BLaER1 (cell line): ENCODE results near the gene SERINC5.
"Not testable (repeated sequence)": the region's sequence is repeated elsewhere in the genome, so short reads cannot be mapped to it uniquely, and the experiment has no call there.

ENCODE experiments used
- H3K27ac ChIP-seq: shearing (Covaris generic); formaldehyde crosslinking; 2 replicates; pipeline ENCODE4 v1.8.1; 2022
- H3K27me3 ChIP-seq: shearing (Covaris generic); formaldehyde crosslinking; 2 replicates; pipeline ENCODE4 v1.8.1; 2022
- H3K36me3 ChIP-seq: shearing (Covaris generic); formaldehyde crosslinking; 2 replicates; pipeline ENCODE4 v1.8.1; 2022
- H3K4me1 ChIP-seq: shearing (Covaris generic); formaldehyde crosslinking; 2 replicates; pipeline ENCODE4 v1.8.1; 2022
- H3K4me2 ChIP-seq: shearing (Covaris generic); formaldehyde crosslinking; 2 replicates; pipeline ENCODE4 v1.8.1; 2022
- H3K4me3 ChIP-seq: shearing (Covaris generic); formaldehyde crosslinking; 2 replicates; pipeline ENCODE4 v1.8.1; 2022
- H3K9ac ChIP-seq: shearing (Covaris generic); formaldehyde crosslinking; 2 replicates; pipeline ENCODE4 v1.8.1; 2022
- H3K9me3 ChIP-seq: shearing (Covaris generic); formaldehyde crosslinking; 2 replicates; pipeline ENCODE4 v1.8.1; 2022
- H4K20me1 ChIP-seq: shearing (Covaris generic); formaldehyde crosslinking; 2 replicates; pipeline ENCODE4 v1.8.1; 2022
- Cebpa-rat ChIP-seq: shearing (Covaris generic); IDR thresholded peaks from 2 replicates; pipeline ENCODE4 v1.8.1; 2022

SERINC5 gene

GRCh38 chr5:80124121-80124918 lies 131.5 kb downstream of the SERINC5 start:
- no peak overlapping the region for H3K9ac ChIP-seq
- H3K4me2 ChIP-seq: peak overlapping the region; percentile 79
- no peaks in the 10 kb centered on the region for H4K20me1 ChIP-seq
- peaks cover 12% of the 10 kb centered on the region for H3K36me3 ChIP-seq
- no peak for TF ChIP-seq Cebpa-rat
- H3K9me3 ChIP-seq: peaks cover 5% of the 10 kb centered on the region; the same call in 1 of the 2 replicates
- peak overlapping the region; percentile 58 for H3K27ac ChIP-seq
- no peak overlapping the region for H3K4me3 ChIP-seq
- no peaks in the 10 kb centered on the region for H3K27me3 ChIP-seq
- peaks cover 67% of the 10 kb centered on the region for H3K4me1 ChIP-seq

- Histone ChIP-seq H3K27me3 (no peaks in the 10 kb centered on the region), H3K36me3 (peaks cover 18% of the 10 kb centered on the region), H3K9me3 (peaks cover 23% of the 10 kb centered on the region), H3K27ac (0 out of 2 replicates have a peak overlapping the region, but pooled peaks have one; percentile 5), H3K9ac (no peak overlapping the region), H3K4me1 (peaks cover 56% of the 10 kb centered on the region), H4K20me1 (no peaks in the 10 kb centered on the region), H3K4me2 (peak overlapping the region; percentile 22; the same call in 1 of the 2 replicates), H3K4me3 (no peak overlapping the region)
- TF ChIP-seq Cebpa-rat: no peak
Observed at GRCh38 chr5:80122579-80122978, 133.3 kb downstream of the SERINC5 start.

- H3K9me3 ChIP-seq: peaks cover 46% of the 10 kb centered on the region
- peaks cover 34% of the 10 kb centered on the region for H3K36me3 ChIP-seq
- TF ChIP-seq Cebpa-rat: no peak
- peaks cover 33% of the 10 kb centered on the region for H3K4me1 ChIP-seq
- no peaks in the 10 kb centered on the region for H4K20me1 ChIP-seq
- H3K4me3 ChIP-seq: no peak overlapping the region
- no peak overlapping the region for H3K9ac ChIP-seq
- H3K27me3 ChIP-seq: no peaks in the 10 kb centered on the region
- H3K4me2 ChIP-seq: no peak overlapping the region
- H3K27ac ChIP-seq: no peak overlapping the region
Observed at GRCh38 chr5:80119372-80119771, 136.5 kb downstream of the SERINC5 start.

GRCh38 chr5:80117446-80117845 lies 138.4 kb downstream of the SERINC5 start:
- H3K9me3 ChIP-seq: peaks cover 58% of the 10 kb centered on the region
- TF ChIP-seq Cebpa-rat: no peak

GRCh38 chr5:80116465-80116864 lies 139.4 kb downstream of the SERINC5 start:
- peaks cover 58% of the 10 kb centered on the region for H3K9me3 ChIP-seq
- H4K20me1 ChIP-seq: no peaks in the 10 kb centered on the region
- no peak overlapping the region for H3K9ac ChIP-seq
- H3K4me2 ChIP-seq: no peak overlapping the region
- TF ChIP-seq Cebpa-rat: no peak
- H3K4me3 ChIP-seq: no peak overlapping the region
- H3K36me3 ChIP-seq: peaks cover 45% of the 10 kb centered on the region
- H3K4me1 ChIP-seq: peaks cover 28% of the 10 kb centered on the region
- H3K27me3 ChIP-seq: no peaks in the 10 kb centered on the region
- H3K27ac ChIP-seq: no peak overlapping the region

More at GRCh38 chr5:80117446-80117845, 138.4 kb downstream of the SERINC5 start:
- H3K4me3 ChIP-seq: no peak overlapping the region
- H3K4me1 ChIP-seq: peaks cover 23% of the 10 kb centered on the region
- peaks cover 45% of the 10 kb centered on the region for H3K36me3 ChIP-seq
- H3K27me3 ChIP-seq: no peaks in the 10 kb centered on the region
- no peaks in the 10 kb centered on the region for H4K20me1 ChIP-seq
- no peak overlapping the region for H3K27ac ChIP-seq
- H3K9ac ChIP-seq: no peak overlapping the region
- H3K4me2 ChIP-seq: no peak overlapping the region

- Histone ChIP-seq H3K9ac (no peak overlapping the region), H3K27me3 (no peaks in the 10 kb centered on the region), H3K27ac (no peak overlapping the region), H3K4me2 (no peak overlapping the region), H3K36me3 (peaks cover 45% of the 10 kb centered on the region), H3K4me3 (no peak overlapping the region), H3K9me3 (peaks cover 58% of the 10 kb centered on the region), H4K20me1 (no peaks in the 10 kb centered on the region), H3K4me1 (peaks cover 33% of the 10 kb centered on the region)
- TF ChIP-seq Cebpa-rat: no peak
Observed at GRCh38 chr5:80116000-80116399, 139.8 kb downstream of the SERINC5 start.

- no peaks in the 10 kb centered on the region for H3K27me3 ChIP-seq
Observed at GRCh38 chr5:80114860-80115259, 141.0 kb downstream of the SERINC5 start.

GRCh38 chr5:80111376-80111990 lies 144.4 kb downstream of the SERINC5 start:
- not testable (repeated sequence) for H3K27me3 ChIP-seq, H4K20me1 ChIP-seq, H3K4me3 ChIP-seq
- peaks cover 29% of the 10 kb centered on the region for H3K9me3 ChIP-seq
- H3K4me2 ChIP-seq: peak overlapping the region; percentile 98
- peak overlapping the region; percentile 82 for H3K27ac ChIP-seq
- peak overlapping the region; percentile 68; the same call in 1 of the 2 replicates for H3K9ac ChIP-seq
- H3K36me3 ChIP-seq: peaks cover 31% of the 10 kb centered on the region
- H3K4me1 ChIP-seq: peaks cover 67% of the 10 kb centered on the region

More at GRCh38 chr5:80114860-80115259, 141.0 kb downstream of the SERINC5 start:
- Histone ChIP-seq H4K20me1 (no peaks in the 10 kb centered on the region), H3K9me3 (peaks cover 58% of the 10 kb centered on the region), H3K4me1 (peaks cover 45% of the 10 kb centered on the region), H3K4me3 (peak overlapping the region; percentile 1; the same call in 1 of the 2 replicates), H3K27ac (no peak overlapping the region), H3K4me2 (no peak overlapping the region), H3K9ac (no peak overlapping the region), H3K36me3 (peaks cover 45% of the 10 kb centered on the region)
- TF ChIP-seq Cebpa-rat: no peak

GRCh38 chr5:80109646-80110478 lies 146.0 kb downstream of the SERINC5 start:
- TF ChIP-seq Cebpa-rat: no peak
- peaks cover 17% of the 10 kb centered on the region for H3K9me3 ChIP-seq
- peak overlapping the region; percentile 55 for H3K4me3 ChIP-seq
- H3K27me3 ChIP-seq: no peaks in the 10 kb centered on the region
- no peaks in the 10 kb centered on the region for H4K20me1 ChIP-seq
- H3K36me3 ChIP-seq: peaks cover 19% of the 10 kb centered on the region
- peak overlapping the region; percentile 82 for H3K27ac ChIP-seq
- peak overlapping the region; percentile 68 for H3K9ac ChIP-seq
- H3K4me2 ChIP-seq: peak overlapping the region; percentile 98
- peaks cover 83% of the 10 kb centered on the region for H3K4me1 ChIP-seq
